Measurements from ENCODE around the gene AP1S1. TPM values are rescaled to one million over a fixed set of nuclear protein-coding genes. Genes with fewer than 3 reads are reported as not detected.
A peak's percentile ranks its signal among the peaks of the same experiment; 100 is the strongest.

The AP1S1 gene
- total RNA-seq, 1 experiment from 2014 or later = 52.3 TPM

DNA sequence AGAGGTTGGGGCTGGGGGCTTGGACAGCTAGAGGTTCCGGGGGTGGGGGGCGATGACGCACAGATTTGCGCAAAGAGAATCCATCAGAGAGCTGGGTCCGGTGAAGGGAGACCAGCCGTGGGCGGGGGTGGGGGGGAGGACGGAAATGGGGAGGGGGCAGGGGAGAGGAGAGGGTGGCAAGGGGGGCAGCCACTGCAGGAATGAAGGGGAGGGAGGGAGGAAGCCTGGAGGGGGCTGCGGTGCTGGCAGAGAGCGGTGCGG lies 12.3 kb downstream of the AP1S1 start:
- peaks cover 21% of the 10 kb centered on the region for H3K36me3 Mint-ChIP-seq (ENCODE audit: insufficient read depth, unreplicated experiment)
- Histone ChIP-seq H3K27me3 (replicated peaks; ENCODE audit: control insufficient read depth, insufficient read depth, low read length) (peaks cover 5% of the 10 kb centered on the region), H3K36me3 (ENCODE audit: control insufficient read depth, insufficient read depth, low read length) (no peaks in the 10 kb centered on the region), H3K9me3 (no peaks in the 10 kb centered on the region), H3K4me3 (ENCODE audit: low read depth, low read length) (no peak overlapping the region), H3K4me1 (peaks cover 34% of the 10 kb centered on the region)
- peaks cover 38% of the 10 kb centered on the region for H3K4me1 Mint-ChIP-seq (ENCODE audit: low read depth, unreplicated experiment)
- ChIA-PET POLR2A (no interaction called here), CTCF (no interaction called here)
- H3K4me3 Mint-ChIP-seq (ENCODE audit: unreplicated experiment) = peak overlapping the region; percentile 48
- no peak for DNase-seq
- intact Hi-C loops (cut with micrococcal nuclease; ENCODE audit: unreplicated experiment) = no loop called here
- peaks cover 45% of the 10 kb centered on the region for H3K27me3 Mint-ChIP-seq (ENCODE audit: insufficient read depth, unreplicated experiment)
- no peaks in the 10 kb centered on the region for H3K9me3 Mint-ChIP-seq (ENCODE audit: unreplicated experiment)
- BruUV-seq (replicated peaks) = no TSS peak
- H3K27ac Mint-ChIP-seq (ENCODE audit: unreplicated experiment) = no peak overlapping the region
- TF ChIP-seq, protein P1, sequence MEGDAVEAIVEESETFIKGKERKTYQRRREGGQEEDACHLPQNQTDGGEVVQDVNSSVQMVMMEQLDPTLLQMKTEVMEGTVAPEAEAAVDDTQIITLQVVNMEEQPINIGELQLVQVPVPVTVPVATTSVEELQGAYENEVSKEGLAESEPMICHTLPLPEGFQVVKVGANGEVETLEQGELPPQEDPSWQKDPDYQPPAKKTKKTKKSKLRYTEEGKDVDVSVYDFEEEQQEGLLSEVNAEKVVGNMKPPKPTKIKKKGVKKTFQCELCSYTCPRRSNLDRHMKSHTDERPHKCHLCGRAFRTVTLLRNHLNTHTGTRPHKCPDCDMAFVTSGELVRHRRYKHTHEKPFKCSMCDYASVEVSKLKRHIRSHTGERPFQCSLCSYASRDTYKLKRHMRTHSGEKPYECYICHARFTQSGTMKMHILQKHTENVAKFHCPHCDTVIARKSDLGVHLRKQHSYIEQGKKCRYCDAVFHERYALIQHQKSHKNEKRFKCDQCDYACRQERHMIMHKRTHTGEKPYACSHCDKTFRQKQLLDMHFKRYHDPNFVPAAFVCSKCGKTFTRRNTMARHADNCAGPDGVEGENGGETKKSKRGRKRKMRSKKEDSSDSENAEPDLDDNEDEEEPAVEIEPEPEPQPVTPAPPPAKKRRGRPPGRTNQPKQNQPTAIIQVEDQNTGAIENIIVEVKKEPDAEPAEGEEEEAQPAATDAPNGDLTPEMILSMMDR (IDR thresholded peaks at IDR 0.05; ENCODE audit: insufficient read depth in 1 of 2, low read depth in 1 of 2, low read length in 1 of 2, severe bottlenecking in 1 of 2, unreplicated experiment in 1 of 2) = no peak

DNA sequence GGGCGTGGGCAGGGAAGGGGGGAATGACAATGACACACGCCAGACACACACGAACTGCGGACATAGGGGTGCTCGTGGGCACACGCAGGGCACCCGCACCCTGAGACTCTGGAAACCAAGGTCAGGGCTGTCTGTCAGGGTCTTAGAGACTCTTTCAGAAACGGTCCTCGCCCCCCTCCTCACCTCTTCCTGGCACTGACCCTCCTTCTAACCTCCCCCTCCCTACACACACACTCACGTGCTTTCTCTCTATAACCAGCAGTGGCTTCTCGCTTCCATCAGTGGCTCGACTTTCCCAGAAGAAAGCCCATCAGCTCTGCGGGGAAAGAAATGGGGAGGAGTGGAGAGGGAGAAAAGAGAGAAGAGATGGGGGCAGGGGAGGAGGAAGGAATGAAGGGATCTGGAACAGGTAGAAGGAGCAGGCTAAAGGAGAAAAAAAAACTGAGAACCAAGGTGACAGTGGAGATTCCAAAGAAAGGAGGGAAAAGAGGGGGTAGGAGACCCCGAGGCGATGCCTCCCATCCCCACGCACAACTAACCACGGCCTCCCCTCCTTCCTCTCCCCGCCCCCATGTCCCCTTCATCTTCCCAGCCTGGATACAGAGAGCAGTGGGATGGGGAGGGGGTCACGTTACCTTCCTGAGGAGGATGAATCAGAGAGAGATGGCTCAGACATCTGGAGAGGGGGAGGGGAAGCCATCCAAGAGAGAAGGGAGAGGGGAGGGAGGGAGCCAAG lies 12.8 kb downstream of the AP1S1 start:
- no peaks in the 10 kb centered on the region for H3K36me3 ChIP-seq (ENCODE audit: control insufficient read depth, insufficient read depth, low read length)
- intact Hi-C loops (cut with micrococcal nuclease; ENCODE audit: unreplicated experiment) = no loop called here
- peak overlapping the region; percentile 48 for H3K4me3 Mint-ChIP-seq (ENCODE audit: unreplicated experiment)
- no peak overlapping the region for H3K27ac Mint-ChIP-seq (ENCODE audit: unreplicated experiment)
- DNase-seq = no peak
- no peak overlapping the region for H3K4me3 ChIP-seq (ENCODE audit: low read depth, low read length)
- H3K4me1 ChIP-seq = peaks cover 29% of the 10 kb centered on the region
- peaks cover 7% of the 10 kb centered on the region for H3K27me3 ChIP-seq (replicated peaks; ENCODE audit: control insufficient read depth, insufficient read depth, low read length)
- peaks cover 48% of the 10 kb centered on the region for H3K27me3 Mint-ChIP-seq (ENCODE audit: insufficient read depth, unreplicated experiment)
- no peaks in the 10 kb centered on the region for H3K9me3 Mint-ChIP-seq (ENCODE audit: unreplicated experiment)
- TF ChIP-seq, protein P1 (IDR thresholded peaks at IDR 0.05; ENCODE audit: insufficient read depth in 1 of 2, low read depth in 1 of 2, low read length in 1 of 2, severe bottlenecking in 1 of 2, unreplicated experiment in 1 of 2) = no peak
- peaks cover 21% of the 10 kb centered on the region for H3K36me3 Mint-ChIP-seq (ENCODE audit: insufficient read depth, unreplicated experiment)
- CTCF ChIA-PET = interaction anchor here (2.0 kb wide), 1 partner anchor 23 kb away, joined by 8 read pairs; no protein-coding TSS in a partner anchor
- POLR2A ChIA-PET = no interaction called here
- no TSS peak for BruUV-seq (replicated peaks)
- H3K9me3 ChIP-seq = no peaks in the 10 kb centered on the region
- peaks cover 41% of the 10 kb centered on the region for H3K4me1 Mint-ChIP-seq (ENCODE audit: low read depth, unreplicated experiment)

DNA sequence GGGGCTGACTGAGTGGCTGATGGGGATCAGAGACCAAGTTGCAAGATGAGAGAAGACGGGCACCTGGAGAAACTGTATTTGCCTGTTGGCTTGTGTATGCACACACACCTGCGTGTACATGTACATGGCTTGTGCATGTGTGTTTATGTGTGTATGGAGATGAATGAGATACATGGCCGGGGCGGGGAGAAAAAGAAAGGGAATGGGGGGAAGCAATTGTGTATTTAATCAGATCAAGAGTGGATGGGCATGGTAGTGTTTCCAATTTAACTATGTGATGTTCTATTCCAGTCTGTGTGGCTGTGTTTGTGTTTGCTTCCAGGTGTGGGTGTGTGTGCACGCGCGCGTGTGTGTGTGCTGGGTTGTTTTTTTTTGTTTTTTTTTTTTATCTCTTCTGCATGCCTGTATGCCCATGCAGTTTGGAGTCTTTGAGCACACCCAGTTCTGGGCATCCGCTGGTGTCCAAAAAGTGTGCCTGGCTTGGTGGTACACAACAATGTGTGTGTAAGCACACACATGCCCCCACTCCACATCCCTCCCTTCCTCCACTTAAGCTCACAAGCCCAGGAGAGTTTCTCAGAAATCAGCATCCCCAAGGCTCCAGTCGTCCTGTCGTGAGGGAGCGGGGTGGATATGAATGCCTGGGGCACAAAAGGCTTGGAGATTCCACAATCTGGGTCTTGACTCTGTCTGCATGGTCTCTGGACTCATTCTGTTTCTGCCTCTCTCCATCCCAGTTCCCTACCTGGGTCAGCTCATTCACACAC lies 13.6 kb downstream of the AP1S1 start:
- ChIA-PET POLR2A (no interaction called here), CTCF (interaction anchor here (0.6 to 2.0 kb wide), 4 partner anchors 24 to 84 kb away, joined by 3 to 8 read pairs (median 4); no protein-coding TSS in a partner anchor)
- H3K4me1 Mint-ChIP-seq (ENCODE audit: low read depth, unreplicated experiment) = peaks cover 44% of the 10 kb centered on the region
- intact Hi-C loops (cut with micrococcal nuclease; ENCODE audit: unreplicated experiment) = no loop called here
- TF ChIP-seq, protein P1 (IDR thresholded peaks at IDR 0.05; ENCODE audit: insufficient read depth in 1 of 2, low read depth in 1 of 2, low read length in 1 of 2, severe bottlenecking in 1 of 2, unreplicated experiment in 1 of 2) = no peak
- H3K4me3 Mint-ChIP-seq (ENCODE audit: unreplicated experiment) = no peak overlapping the region
- H3K9me3 Mint-ChIP-seq (ENCODE audit: unreplicated experiment) = no peaks in the 10 kb centered on the region
- no TSS peak for BruUV-seq (replicated peaks)
- H3K27me3 Mint-ChIP-seq (ENCODE audit: insufficient read depth, unreplicated experiment) = peaks cover 50% of the 10 kb centered on the region
- peaks cover 21% of the 10 kb centered on the region for H3K36me3 Mint-ChIP-seq (ENCODE audit: insufficient read depth, unreplicated experiment)
- no peaks in the 10 kb centered on the region for H3K36me3 ChIP-seq (ENCODE audit: control insufficient read depth, insufficient read depth, low read length)
- no peak overlapping the region for H3K4me3 ChIP-seq (ENCODE audit: low read depth, low read length)
- no peak overlapping the region for H3K27ac Mint-ChIP-seq (ENCODE audit: unreplicated experiment)
- peaks cover 9% of the 10 kb centered on the region for H3K27me3 ChIP-seq (replicated peaks; ENCODE audit: control insufficient read depth, insufficient read depth, low read length)
- H3K4me1 ChIP-seq = peaks cover 32% of the 10 kb centered on the region
- no peak for DNase-seq
- H3K9me3 ChIP-seq = no peaks in the 10 kb centered on the region

Data from Caco-2 (cell line).